Adrenal gland (tissue), 5 donors: ENCODE measurements around the gene TSPO.

Experiments
- CTCF ChIP-seq, 6 experiments: fragments of 450-650 bp in 4 of 6; fragments of 200-600 bp in 2 of 6; sonication (generic) in 1 of 6; IDR thresholded peaks; 1 replicate in 5 of 6; 2 replicates in 1 of 6; pipeline versions ENCODE4 v1.5.1 to v1.8.0; 2016 to 2021; ENCODE audit warnings: antibody characterized with exemption in 6 of 6, mild to moderate bottlenecking in 2 of 6, moderate library complexity in 1 of 6
- POLR2A ChIP-seq, 2 donors: fragments of 450-650 bp; IDR thresholded peaks; one replicate each; pipeline ENCODE4 v1.6.1; 2017; ENCODE audit warnings: antibody characterized with exemption in 2 of 2, mild to moderate bottlenecking in 2 of 2, moderate library complexity in 1 of 2
- donor health status: DM: no; HTN: no; CAD: no.

- TF ChIP-seq CTCF (IDR thresholded peaks at IDR 0.05), result no peak
- TF ChIP-seq POLR2A (IDR thresholded peaks at IDR 0.05), result no peak
Observed at GRCh38 chr22:43150731-43151206, 590 bp upstream of the TSPO start.
